K562 (cell line): ENCODE results near the gene SRMS. TPM values are rescaled to one million over a fixed set of nuclear protein-coding genes. Genes with fewer than 3 reads are reported as not detected.

Source experiments
- ADNP ChIP-seq: fragments of 200-800 bp; sonication (Bioruptor generic); IDR thresholded peaks from 2 replicates; pipeline ENCODE4 v1.6.1; 2016; ENCODE audit warnings: missing genetic modification characterization, missing compliant biosample characterization
- ARNT ChIP-seq, 2 experiments: fragments of 450-650 bp; IDR thresholded peaks; 2 replicates each; pipeline ENCODE4 v1.6.1; 2016; ENCODE audit warnings: mild to moderate bottlenecking in 1 of 2
- CXXC5 ChIP-seq: fragments of 250-450 bp; sonication (Bioruptor Pico); IDR thresholded peaks from 2 replicates; pipeline ENCODE4 v1.8.0; 2022; ENCODE audit warnings: inconsistent platforms, mild to moderate bottlenecking, moderate library complexity
- HIVEP1 ChIP-seq: fragments of 250-450 bp; sonication (Bioruptor Pico); IDR thresholded peaks from 2 replicates; pipeline ENCODE4 v1.4.0; 2020; ENCODE audit warnings: mild to moderate bottlenecking
- HSF4 ChIP-seq: fragments of 250-450 bp; sonication (Bioruptor Pico); IDR thresholded peaks from 2 replicates; pipeline ENCODE4 v2.1.2; 2022; ENCODE audit warnings: mild to moderate bottlenecking, moderate library complexity, borderline replicate concordance
- IFI16 ChIP-seq: fragments of 250-450 bp; sonication (Bioruptor Pico); IDR thresholded peaks from 2 replicates; pipeline ENCODE4 v2.1.2; 2022; ENCODE audit warnings: mild to moderate bottlenecking, inconsistent platforms
- ILF3 ChIP-seq: fragments of 450-650 bp; IDR thresholded peaks from 2 replicates; pipeline ENCODE4 v1.6.1; 2018; ENCODE audit warnings: antibody characterized with exemption, mild to moderate bottlenecking, moderate library complexity, borderline replicate concordance
- KDM2B ChIP-seq: fragments of 250-450 bp; sonication (Bioruptor Pico); IDR thresholded peaks from 2 replicates; pipeline ENCODE4 v1.8.0; 2021; ENCODE audit warnings: mild to moderate bottlenecking, moderate library complexity
- PCBP2 ChIP-seq: fragments of 200-400 bp; formaldehyde crosslinking; IDR thresholded peaks from 2 replicates; pipeline ENCODE4 v1.6.1; 2018; ENCODE audit warnings: low read length, low read depth, mild to moderate bottlenecking, moderate library complexity; ENCODE audit not compliant: poor library complexity, severe bottlenecking
- PHF21A ChIP-seq: fragments of 450-650 bp; IDR thresholded peaks from 2 replicates; pipeline ENCODE4 v1.6.1; 2017; ENCODE audit warnings: low read depth, borderline replicate concordance
- PRPF4 ChIP-seq: fragments of 200-400 bp; formaldehyde crosslinking; IDR thresholded peaks from one replicate; pipeline ENCODE4 v1.6.1; 2017; ENCODE audit warnings: low read length, low read depth, mild to moderate bottlenecking; ENCODE audit not compliant: insufficient read depth, poor library complexity, severe bottlenecking
- SMARCA4 ChIP-seq: fragments of 450-650 bp; IDR thresholded peaks from 2 replicates; pipeline ENCODE4 v1.6.1; 2016
- SOX6 ChIP-seq: fragments of 450-650 bp; IDR thresholded peaks from 2 replicates; pipeline ENCODE4 v1.6.1; 2014; ENCODE audit warnings: mild to moderate bottlenecking
- TCF7 ChIP-seq: sonication (generic); IDR thresholded peaks from 2 replicates; pipeline ENCODE4 v1.6.1; 2016; ENCODE audit warnings: antibody characterized with exemption, borderline replicate concordance
- TCF7L2 ChIP-seq: fragments of 150-350 bp; IDR thresholded peaks from 2 replicates; pipeline ENCODE4 v1.6.1; 2016; ENCODE audit warnings: low read depth, mild to moderate bottlenecking, low read length, moderate library complexity
- TFAM ChIP-seq: fragments of 250-450 bp; sonication (Bioruptor Pico); conservative IDR thresholded peaks from 2 replicates; pipeline ENCODE4 v1.5.0; 2021; ENCODE audit warnings: mild to moderate bottlenecking, moderate library complexity
- ZFX ChIP-seq: sonication (generic); formaldehyde crosslinking; IDR thresholded peaks from 2 replicates; pipeline ENCODE4 v1.8.0; 2022; ENCODE audit warnings: mild to moderate bottlenecking, missing genetic modification reagents, moderate library complexity
- ZKSCAN3 ChIP-seq: fragments of 250-450 bp; sonication (Bioruptor Pico); IDR thresholded peaks from 2 replicates; pipeline ENCODE4 v1.4.0; 2020
- ZNF589 ChIP-seq: fragments of 200-800 bp; sonication (Bioruptor generic); IDR thresholded peaks from 2 replicates; pipeline ENCODE4 v1.6.1; 2016; ENCODE audit warnings: low read depth, missing genetic modification characterization, missing compliant biosample characterization
- polyA plus RNA-seq, 8 experiments: library from polyadenylated mRNA; depleted of rRNA in 4 of 8; stranded (reverse) in 5 of 8; unstranded in 3 of 8; fragments of >200 nt; fragmentation: Nextera tagmentation in 2 of 8; fragmentation: Illumina TruSeq in 1 of 8; extraction: Ambion mirVana in 2 of 8; extraction: Trizol in 1 of 8; gene quantifications; 2 replicates each; pipeline versions ENCODE4 v1.2.1 to v1.2.3, GENCODE V29; 2011 to 2014; ENCODE audit warnings: inconsistent platforms in 1 of 8, missing spikeins in 1 of 8
- total RNA-seq, 7 experiments: library from RNA; depleted of rRNA in 6 of 7; stranded (reverse); fragments of >200 nt in 6 of 7; fragmentation: Illumina TruSeq in 2 of 7; extraction: Trizol in 2 of 7; gene quantifications; 2 replicates each; pipeline versions ENCODE4 v1.2.1 to v1.2.3, GENCODE V29; 2011 to 2021; ENCODE audit warnings: low replicate concordance in 1 of 7
- TF ChIP-seq, protein P1 (sequence below): sonication (generic); formaldehyde crosslinking; IDR thresholded peaks from 2 replicates; pipeline ENCODE4 v1.9.0; 2022; ENCODE audit warnings: mild to moderate bottlenecking, missing genetic modification reagents
- TF ChIP-seq, protein P2 (sequence below): fragments of 450-650 bp; formaldehyde crosslinking; conservative IDR thresholded peaks from 2 replicates; pipeline ENCODE4 v1.4.0; 2022; ENCODE audit warnings: mild to moderate bottlenecking, missing genetic modification characterization
- TF ChIP-seq, protein P3 (sequence below): fragments of 450-650 bp; formaldehyde crosslinking; IDR thresholded peaks from 2 replicates; pipeline ENCODE4 v1.4.0; 2022; ENCODE audit warnings: mild to moderate bottlenecking, moderate library complexity
- TF ChIP-seq, protein P4 (sequence below), 3 experiments: IDR thresholded peaks in 2 of 3; conservative IDR thresholded peaks in 1 of 3; 2 replicates each; pipeline ENCODE4 v1.5.1; 2011 to 2012; ENCODE audit warnings: low read length in 3 of 3, mild to moderate bottlenecking in 3 of 3, control low read depth in 2 of 3, improper control_type of control experiment in 1 of 3, inconsistent platforms in 1 of 3, low read depth in 1 of 3, mixed read lengths in 1 of 3, moderate library complexity in 1 of 3; ENCODE audit not compliant: insufficient read depth in 2 of 3
- TF ChIP-seq, protein P5 (sequence below): fragments of 450-650 bp; formaldehyde crosslinking; IDR thresholded peaks from 2 replicates; pipeline ENCODE4 v1.4.0; 2022; ENCODE audit warnings: missing genetic modification characterization

SRMS gene
- total and polyA plus RNA-seq, 9 of the 15 experiments (the other 6 are each of a cell fraction or from before 2014, with no cell fraction given) = 0.07 TPM; not detected in 8

DNA sequence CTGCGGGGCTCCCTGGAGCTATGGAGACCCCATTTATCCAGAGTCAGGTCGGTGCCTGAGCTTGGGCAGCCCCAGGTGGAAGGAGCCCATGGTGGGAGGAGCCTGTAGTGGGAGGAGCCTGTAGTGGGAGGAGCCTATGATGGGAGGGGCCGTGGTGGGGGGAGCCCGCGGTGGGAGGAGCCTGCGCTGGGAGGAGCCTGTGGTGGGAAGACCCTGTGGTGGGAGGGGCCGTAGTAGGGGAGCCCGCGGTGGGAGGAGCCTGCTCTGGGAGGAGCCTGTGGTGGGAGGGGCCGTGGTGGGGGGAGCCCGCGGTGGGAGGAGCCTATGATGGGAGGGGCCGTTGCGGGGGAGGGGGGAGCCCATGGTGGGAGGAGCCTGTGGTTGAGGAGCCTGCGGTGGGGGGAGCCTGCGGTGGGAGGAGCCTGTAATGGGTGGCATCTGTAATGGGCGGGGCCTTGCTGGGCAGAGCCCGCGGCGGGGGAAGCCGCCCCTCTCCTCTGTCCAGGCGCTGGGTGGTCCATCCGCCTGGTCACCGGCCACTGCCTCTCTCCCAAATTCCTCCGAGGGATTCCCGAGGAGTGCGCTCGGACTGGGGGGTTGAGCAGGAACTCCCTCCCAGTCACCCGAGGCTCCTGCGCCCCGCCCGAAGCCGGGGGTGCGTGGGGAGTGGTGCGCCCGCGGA is 5.8 kb upstream of the SRMS start (continued):
- TF ChIP-seq ADNP (tag) (no peak), ZNF589 (CRISPR knock-in tag) (no peak), TFAM (CRISPR knock-in tag) (no peak), ZFX (no peak), CXXC5 (CRISPR knock-in tag) (0 out of 2 replicates have a peak, but pooled peaks have one; percentile 61), KDM2B (CRISPR knock-in tag) (0 out of 2 replicates have a peak, but pooled peaks have one; percentile 11), ARNT (IDR thresholded peaks at IDR 0.05) (no peak), SMARCA4 (no peak), SOX6 (no peak), IFI16 (CRISPR knock-in tag) (no peak), ILF3 (no peak), PCBP2 (no peak), ZKSCAN3 (CRISPR knock-in tag) (no peak), TCF7 (no peak), PRPF4 (no peak), TCF7L2 (no peak), HSF4 (CRISPR knock-in tag) (no peak), HIVEP1 (no peak), PHF21A (no peak)
- TF ChIP-seq, protein P1, sequence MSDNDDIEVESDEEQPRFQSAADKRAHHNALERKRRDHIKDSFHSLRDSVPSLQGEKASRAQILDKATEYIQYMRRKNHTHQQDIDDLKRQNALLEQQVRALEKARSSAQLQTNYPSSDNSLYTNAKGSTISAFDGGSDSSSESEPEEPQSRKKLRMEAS (CRISPR knock-in tag) = no peak
- TF ChIP-seq, protein P2, sequence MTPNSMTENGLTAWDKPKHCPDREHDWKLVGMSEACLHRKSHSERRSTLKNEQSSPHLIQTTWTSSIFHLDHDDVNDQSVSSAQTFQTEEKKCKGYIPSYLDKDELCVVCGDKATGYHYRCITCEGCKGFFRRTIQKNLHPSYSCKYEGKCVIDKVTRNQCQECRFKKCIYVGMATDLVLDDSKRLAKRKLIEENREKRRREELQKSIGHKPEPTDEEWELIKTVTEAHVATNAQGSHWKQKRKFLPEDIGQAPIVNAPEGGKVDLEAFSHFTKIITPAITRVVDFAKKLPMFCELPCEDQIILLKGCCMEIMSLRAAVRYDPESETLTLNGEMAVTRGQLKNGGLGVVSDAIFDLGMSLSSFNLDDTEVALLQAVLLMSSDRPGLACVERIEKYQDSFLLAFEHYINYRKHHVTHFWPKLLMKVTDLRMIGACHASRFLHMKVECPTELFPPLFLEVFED (CRISPR knock-in tag) = no peak
- TF ChIP-seq, protein P3, sequence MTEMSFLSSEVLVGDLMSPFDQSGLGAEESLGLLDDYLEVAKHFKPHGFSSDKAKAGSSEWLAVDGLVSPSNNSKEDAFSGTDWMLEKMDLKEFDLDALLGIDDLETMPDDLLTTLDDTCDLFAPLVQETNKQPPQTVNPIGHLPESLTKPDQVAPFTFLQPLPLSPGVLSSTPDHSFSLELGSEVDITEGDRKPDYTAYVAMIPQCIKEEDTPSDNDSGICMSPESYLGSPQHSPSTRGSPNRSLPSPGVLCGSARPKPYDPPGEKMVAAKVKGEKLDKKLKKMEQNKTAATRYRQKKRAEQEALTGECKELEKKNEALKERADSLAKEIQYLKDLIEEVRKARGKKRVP (CRISPR knock-in tag) = no peak
- TF ChIP-seq, protein P4, sequence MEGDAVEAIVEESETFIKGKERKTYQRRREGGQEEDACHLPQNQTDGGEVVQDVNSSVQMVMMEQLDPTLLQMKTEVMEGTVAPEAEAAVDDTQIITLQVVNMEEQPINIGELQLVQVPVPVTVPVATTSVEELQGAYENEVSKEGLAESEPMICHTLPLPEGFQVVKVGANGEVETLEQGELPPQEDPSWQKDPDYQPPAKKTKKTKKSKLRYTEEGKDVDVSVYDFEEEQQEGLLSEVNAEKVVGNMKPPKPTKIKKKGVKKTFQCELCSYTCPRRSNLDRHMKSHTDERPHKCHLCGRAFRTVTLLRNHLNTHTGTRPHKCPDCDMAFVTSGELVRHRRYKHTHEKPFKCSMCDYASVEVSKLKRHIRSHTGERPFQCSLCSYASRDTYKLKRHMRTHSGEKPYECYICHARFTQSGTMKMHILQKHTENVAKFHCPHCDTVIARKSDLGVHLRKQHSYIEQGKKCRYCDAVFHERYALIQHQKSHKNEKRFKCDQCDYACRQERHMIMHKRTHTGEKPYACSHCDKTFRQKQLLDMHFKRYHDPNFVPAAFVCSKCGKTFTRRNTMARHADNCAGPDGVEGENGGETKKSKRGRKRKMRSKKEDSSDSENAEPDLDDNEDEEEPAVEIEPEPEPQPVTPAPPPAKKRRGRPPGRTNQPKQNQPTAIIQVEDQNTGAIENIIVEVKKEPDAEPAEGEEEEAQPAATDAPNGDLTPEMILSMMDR (IDR thresholded peaks at IDR 0.05 in 2 of 3, conservative IDR thresholded peaks at IDR 0.05 in 1 of 3; ENCODE audit: insufficient read depth in 2 of 3, low read depth in 1 of 3, low read length in 3 of 3) = no peak
- TF ChIP-seq, protein P5, sequence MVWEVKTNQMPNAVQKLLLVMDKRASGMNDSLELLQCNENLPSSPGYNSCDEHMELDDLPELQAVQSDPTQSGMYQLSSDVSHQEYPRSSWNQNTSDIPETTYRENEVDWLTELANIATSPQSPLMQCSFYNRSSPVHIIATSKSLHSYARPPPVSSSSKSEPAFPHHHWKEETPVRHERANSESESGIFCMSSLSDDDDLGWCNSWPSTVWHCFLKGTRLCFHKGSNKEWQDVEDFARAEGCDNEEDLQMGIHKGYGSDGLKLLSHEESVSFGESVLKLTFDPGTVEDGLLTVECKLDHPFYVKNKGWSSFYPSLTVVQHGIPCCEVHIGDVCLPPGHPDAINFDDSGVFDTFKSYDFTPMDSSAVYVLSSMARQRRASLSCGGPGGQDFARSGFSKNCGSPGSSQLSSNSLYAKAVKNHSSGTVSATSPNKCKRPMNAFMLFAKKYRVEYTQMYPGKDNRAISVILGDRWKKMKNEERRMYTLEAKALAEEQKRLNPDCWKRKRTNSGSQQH (CRISPR knock-in tag) = no peak
